Cardiac atrium fibroblast (primary cell): Measurements from ENCODE around the gene DPEP3. TPM values are rescaled to one million over a fixed set of nuclear protein-coding genes. Genes with fewer than 3 reads are reported as not detected.

ENCODE experiments used
- total RNA-seq: library from RNA; depleted of rRNA; stranded (reverse); fragments of >200 nt; gene quantifications from 2 replicates; pipeline ENCODE4 v1.2.3, GENCODE V29; 2015

Gene DPEP3
- total RNA-seq: not detected in 2 replicates

GRCh38 chr16:67979955-67980678, at the start of gene DPEP3:
Gene DPEP3, minus strand, starts transcription at chr16:67980499. Its CDS starts 119 bp downstream, at chr16:67980380.

GRCh38 chr16:68022728-68023537, 42.6 kb upstream of the DPEP3 start, which contains the start of the genes DDX28 and DUS2:
Gene DDX28, minus strand, starts transcription at chr16:68023232. Its CDS starts 30 bp downstream, at chr16:68023202.
Gene DUS2, plus strand, starts transcription at chr16:68023284. Its CDS starts 14,740 bp downstream, at chr16:68038024.

GRCh38 chr16:68015681-68016080, 35.4 kb upstream of the DPEP3 start, which contains the start of gene DPEP2NB:
Gene DPEP2NB, minus strand, starts transcription at chr16:68015911. Its CDS starts 141 bp downstream, at chr16:68015770.

GRCh38 chr16:67998779-67999688, 18.7 kb upstream of the DPEP3 start, which contains the start of gene DPEP2:
Gene DPEP2, minus strand, starts transcription at chr16:67999484. Its CDS starts 6,272 bp downstream, at chr16:67993212.

GRCh38 chr16:67968400-67969253, 11.7 kb downstream of the DPEP3 start, which contains the start of gene SLC12A4:
Gene SLC12A4, minus strand, starts transcription at chr16:67968637. Its CDS starts 84 bp downstream, at chr16:67968553.

GRCh38 chr16:67943619-67944504, 36.4 kb downstream of the DPEP3 start, which contains the start of gene LCAT:
Gene LCAT, minus strand, starts transcription at chr16:67944120. Its CDS starts 19 bp downstream, at chr16:67944101.

GRCh38 chr16:67936124-67936879, 44.0 kb downstream of the DPEP3 start, which contains the start of gene PSMB10:
Gene PSMB10, minus strand, starts transcription at chr16:67936850. Its CDS starts 101 bp downstream, at chr16:67936749.

GRCh38 chr16:67931712-67932461, 48.4 kb downstream of the DPEP3 start, which contains the start of gene CTRL:
Gene CTRL, minus strand, starts transcription at chr16:67931862. Its CDS starts 10 bp downstream, at chr16:67931852.

Other genes with a start within 250 kb of the DPEP3 start
- 4.5 and 5.8 TPM in 2 replicates for gene RANBP10, start 173.9 kb downstream of the DPEP3 start, total RNA-seq
- gene TSNAXIP1, start 173.6 kb downstream of the DPEP3 start, total RNA-seq: 0.54 and 0.97 TPM in 2 replicates
- gene THAP11, start 138.2 kb downstream of the DPEP3 start, total RNA-seq: 15.4 and 22.6 TPM in 2 replicates
- 96.6 and 177 TPM in 2 replicates for gene NUTF2, start 133.6 kb downstream of the DPEP3 start, total RNA-seq
- 32.6 and 42.4 TPM in 2 replicates for gene CENPT, start 132.8 kb downstream of the DPEP3 start, total RNA-seq
- gene EDC4, start 107.4 kb downstream of the DPEP3 start, total RNA-seq: 27.2 and 28.3 TPM in 2 replicates
- not detected in 2 replicates for gene NRN1L, start 95.6 kb downstream of the DPEP3 start, total RNA-seq
- gene PSKH1, start 87.2 kb downstream of the DPEP3 start, total RNA-seq: 10.7 and 11.0 TPM in 2 replicates
- gene CTRL, start 48.6 kb downstream of the DPEP3 start, total RNA-seq: 0.18 and 0.81 TPM in 2 replicates
- 40.4 and 57.8 TPM in 2 replicates for gene PSMB10, start 43.6 kb downstream of the DPEP3 start, total RNA-seq
- 8.1 and 12.5 TPM in 2 replicates for gene LCAT, start 36.4 kb downstream of the DPEP3 start, total RNA-seq
- 46.4 and 58.3 TPM in 2 replicates for gene SLC12A4, start 11.9 kb downstream of the DPEP3 start, total RNA-seq
- not detected in 2 replicates for gene DPEP2, start 19.0 kb upstream of the DPEP3 start, total RNA-seq
- not detected in 2 replicates for gene DPEP2NB, start 35.4 kb upstream of the DPEP3 start, total RNA-seq
- 3.2 and 6.3 TPM in 2 replicates for gene DDX28, start 42.7 kb upstream of the DPEP3 start, total RNA-seq
- 14.7 and 19.5 TPM in 2 replicates for gene DUS2, start 42.8 kb upstream of the DPEP3 start, total RNA-seq
- gene NFATC3, start 104.9 kb upstream of the DPEP3 start, total RNA-seq: 17.5 and 20.3 TPM in 2 replicates